PC-3 (cell line): ENCODE measurements around the gene C22orf23. TPM values are rescaled to one million over a fixed set of nuclear protein-coding genes. Genes with fewer than 3 reads are reported as not detected.
"Not testable (repeated sequence)": the region's sequence is repeated elsewhere in the genome, so short reads cannot be mapped to it uniquely, and the experiment has no call there.

ENCODE experiments used
- ATAC-seq: fragments of 200-7000 bp; cut with Tn5 transposase; 2 replicates; pipeline ENCODE4 v1.9.1; 2020; ENCODE audit warnings: mild to moderate bottlenecking, moderate library complexity
- BruUV-seq: library from RNA; stranded (reverse); fragments of 400-500 nt; replicated peaks from 2 replicates; lab custom pipeline; 2021; lab: Mats Ljungman, UMichigan
- CTCF ChIA-PET: fragments of 300-600 bp; sonication (Branson Sonifier 250); formaldehyde crosslinking; loops from one replicate; lab custom pipeline; 2022; ENCODE audit warnings: antibody characterized with exemption; lab: Charles Lee
- POLR2A ChIA-PET: fragments of 300-600 bp; sonication (Branson Sonifier 250); formaldehyde crosslinking; loops from one replicate; lab custom pipeline; 2022; ENCODE audit warnings: antibody characterized with exemption; ENCODE audit not compliant: unreplicated experiment; lab: Charles Lee
- DNase-seq: peaks from one replicate; pipeline ENCODE4 v3.0.0-alpha.2; 2015
- H2AFZ ChIP-seq: fragments of 300-600 bp; sonication (generic); 2 replicates; pipeline ENCODE4 v1.6.0; 2016; ENCODE audit warnings: antibody characterized with exemption, low read length
- H3F3A ChIP-seq: fragments of 300-600 bp; sonication (generic); one replicate; pipeline ENCODE4 v1.6.0; 2017; ENCODE audit warnings: antibody characterized with exemption, low read length, control low read depth, mild to moderate bottlenecking; ENCODE audit not compliant: unreplicated experiment
- H3K27ac ChIP-seq: fragments of 300-600 bp; sonication (generic); 2 replicates; pipeline ENCODE4 v1.5.1; 2016; ENCODE audit warnings: mild to moderate bottlenecking, low read length
- H3K27me3 ChIP-seq: fragments of 300-600 bp; sonication (generic); 2 replicates; pipeline ENCODE4 v1.6.1; 2016; ENCODE audit warnings: low read length, mixed read lengths
- H3K36me3 ChIP-seq: fragments of 300-600 bp; sonication (generic); 2 replicates; pipeline ENCODE4 v1.6.1; 2016; ENCODE audit warnings: low read depth, mixed run types, low read length, mixed read lengths
- H3K4me1 ChIP-seq: fragments of 300-600 bp; sonication (generic); 2 replicates; pipeline ENCODE4 v1.5.1; 2016; ENCODE audit warnings: low read length; ENCODE audit not compliant: insufficient read depth
- H3K4me2 ChIP-seq: fragments of 300-600 bp; sonication (generic); 2 replicates; pipeline ENCODE4 v1.6.0; 2016; ENCODE audit warnings: low read length
- H3K4me3 ChIP-seq: fragments of 300-600 bp; sonication (generic); 2 replicates; pipeline ENCODE4 v1.5.1; 2016; ENCODE audit warnings: mild to moderate bottlenecking, low read length, mixed read lengths
- H3K79me2 ChIP-seq: fragments of 300-600 bp; sonication (generic); 2 replicates; pipeline ENCODE4 v1.6.1; 2017; ENCODE audit warnings: low read length, mixed read lengths
- H3K9ac ChIP-seq: fragments of 300-600 bp; sonication (generic); 2 replicates; pipeline ENCODE4 v1.6.0; 2016; ENCODE audit warnings: mild to moderate bottlenecking, low read length
- H3K9me2 ChIP-seq: fragments of 300-600 bp; sonication (generic); replicated peaks from 2 replicates; pipeline ENCODE4 v1.6.1; 2016; ENCODE audit warnings: mixed run types, low read length, mixed read lengths
- H3K9me3 ChIP-seq: fragments of 300-600 bp; sonication (generic); 2 replicates; pipeline ENCODE4 v1.6.1; 2016; ENCODE audit warnings: low read length, mixed read lengths
- H4K20me1 ChIP-seq: fragments of 300-600 bp; sonication (generic); 2 replicates; pipeline ENCODE4 v1.6.1; 2016; ENCODE audit warnings: low read length, mixed read lengths
- CTCF ChIP-seq: fragments of 300-600 bp; sonication (generic); conservative IDR thresholded peaks from 2 replicates; pipeline ENCODE4 v1.5.1; 2017; ENCODE audit warnings: antibody characterized with exemption, low read depth, mild to moderate bottlenecking, low read length
- EZH2 ChIP-seq: fragments of 300-600 bp; sonication (generic); IDR thresholded peaks from one replicate; pipeline ENCODE4 v1.6.1; 2017; ENCODE audit warnings: antibody characterized with exemption, mild to moderate bottlenecking, low read length; ENCODE audit not compliant: unreplicated experiment
- EZH2phosphoT487 ChIP-seq: fragments of 300-600 bp; sonication (generic); IDR thresholded peaks from 2 replicates; pipeline ENCODE4 v1.6.1; 2018; ENCODE audit warnings: mild to moderate bottlenecking, antibody characterized with exemption, low read length, borderline replicate concordance
- intact Hi-C: fragments of 100-400 bp; cut with micrococcal nuclease; formaldehyde crosslinking; loops from 2 replicates; pipeline ENCODE4 v1.9.0; 2023
- total RNA-seq: library from RNA; depleted of rRNA; stranded (reverse); fragments of >200 nt; gene quantifications from 2 replicates; pipeline ENCODE4 v1.2.3, GENCODE V29; 2014

C22orf23 gene
- total RNA-seq, 1 experiment from 2014 or later = 0.69 TPM

DNA sequence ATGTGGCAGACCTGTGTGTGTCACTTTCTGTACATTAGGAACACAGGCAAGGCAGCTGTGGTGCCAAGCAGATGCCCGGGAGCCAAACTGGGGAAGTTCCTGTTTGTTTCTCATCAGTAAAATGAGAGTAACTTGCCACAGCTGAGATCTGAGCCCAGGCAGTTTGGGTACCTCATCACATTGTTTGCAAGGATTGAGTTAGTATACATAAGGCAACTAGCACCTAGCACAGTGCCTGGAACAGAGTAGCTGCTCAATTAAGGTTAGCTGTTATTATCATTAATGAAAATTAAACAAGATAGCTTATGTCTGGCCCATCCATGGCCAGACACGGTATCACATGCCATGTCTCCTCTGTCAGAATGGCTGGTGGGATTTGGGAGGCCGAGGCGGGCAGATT lies 23.1 kb upstream of the C22orf23 start:
- no peak for DNase-seq
- POLR2A ChIA-PET = interaction anchor here (0.5 kb wide), 1 partner anchor 168 kb away, joined by 3 read pairs; no protein-coding TSS in a partner anchor
- no peak for ATAC-seq
- Histone ChIP-seq H3K9me2 (no peaks in the 10 kb centered on the region), H2AFZ (no peak overlapping the region), H3K9me3 (no peaks in the 10 kb centered on the region), H3K4me3 (no peak overlapping the region), H3K9ac (no peak overlapping the region), H3K4me2 (no peak overlapping the region), H3K79me2 (no peaks in the 10 kb centered on the region), H3F3A (no peaks in the 10 kb centered on the region), H3K36me3 (no peaks in the 10 kb centered on the region), H3K27ac (no peak overlapping the region), H3K4me1 (no peaks in the 10 kb centered on the region), H3K27me3 (no peaks in the 10 kb centered on the region), H4K20me1 (no peaks in the 10 kb centered on the region)
- no TSS peak for BruUV-seq
- TF ChIP-seq EZH2 = no peak
- TF ChIP-seq CTCF = no peak
- TF ChIP-seq EZH2phosphoT487 = no peak
- intact Hi-C loops = no loop called here
- CTCF ChIA-PET = no interaction called here

GRCh38 chr22:37976022-37976421 lies 22.6 kb upstream of the C22orf23 start:
- H3K36me3 ChIP-seq, H3F3A ChIP-seq, H3K4me2 ChIP-seq, H3K9ac ChIP-seq, DNase-seq, H3K27me3 ChIP-seq, ATAC-seq, H3K9me2 ChIP-seq, H3K9me3 ChIP-seq, BruUV-seq, H3K79me2 ChIP-seq, CTCF ChIA-PET, H2AFZ ChIP-seq, H4K20me1 ChIP-seq, H3K4me3 ChIP-seq, H3K4me1 ChIP-seq, H3K27ac ChIP-seq, intact Hi-C loops: not testable (repeated sequence)
- POLR2A ChIA-PET = interaction anchor here (0.5 kb wide), 1 partner anchor 167 kb away, joined by 3 read pairs; no protein-coding TSS in a partner anchor

DNA sequence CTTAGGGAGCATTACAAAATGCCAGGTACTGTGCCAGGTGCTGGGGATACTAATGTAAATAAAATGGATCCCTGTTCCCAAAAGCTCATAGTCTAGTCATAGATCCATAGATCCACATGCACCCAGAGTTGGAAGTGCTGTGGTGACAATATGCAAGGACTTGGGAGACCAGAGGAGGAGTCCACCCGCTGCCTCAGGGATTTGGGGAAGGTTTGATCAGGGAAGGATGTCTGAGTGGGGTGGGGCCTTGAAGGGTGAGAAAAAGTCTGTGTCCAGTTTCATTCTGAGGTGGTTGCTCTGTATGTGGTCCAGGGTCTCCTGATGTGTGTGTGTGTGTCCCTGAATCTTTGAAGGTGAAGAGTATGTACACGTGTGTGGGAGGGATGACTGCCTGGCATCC lies 21.8 kb upstream of the C22orf23 start:
- CTCF ChIA-PET = no interaction called here
- Histone ChIP-seq H3K27ac (no peak overlapping the region), H4K20me1 (no peaks in the 10 kb centered on the region), H3K27me3 (no peaks in the 10 kb centered on the region), H3K36me3 (no peaks in the 10 kb centered on the region), H3K4me1 (no peaks in the 10 kb centered on the region), H3K79me2 (no peaks in the 10 kb centered on the region), H2AFZ (no peak overlapping the region), H3K4me3 (no peak overlapping the region), H3K9ac (no peak overlapping the region), H3K9me2 (no peaks in the 10 kb centered on the region), H3K4me2 (no peak overlapping the region), H3K9me3 (no peaks in the 10 kb centered on the region), H3F3A (no peaks in the 10 kb centered on the region)
- no TSS peak for BruUV-seq
- POLR2A ChIA-PET = no interaction called here
- ATAC-seq (no peak), DNase-seq (no peak)
- TF ChIP-seq EZH2phosphoT487 (no peak), CTCF (no peak), EZH2 (no peak)
- intact Hi-C loops = no loop called here
